Trophoblast cell (in vitro differentiated cells and primary cell): ENCODE data around the gene DUSP8.
"Not testable (repeated sequence)": the region's sequence is repeated elsewhere in the genome, so short reads cannot be mapped to it uniquely, and the experiment has no call there.

Experiments
- DNase-seq, 2 donors: peaks; one replicate each; pipeline ENCODE4 v3.0.0-alpha.2; 2016
- H2AFZ ChIP-seq: 2 replicates; pipeline ENCODE4 v1.6.1; 2013; ENCODE audit warnings: low read length, moderate library complexity, mild to moderate bottlenecking; ENCODE audit not compliant: insufficient read depth, poor library complexity
- H2AK5ac ChIP-seq: 2 replicates; pipeline ENCODE4 v1.6.1; 2013; ENCODE audit warnings: mild to moderate bottlenecking, low read length
- H2BK120ac ChIP-seq: 2 replicates; pipeline ENCODE4 v1.6.1; 2013; ENCODE audit warnings: low read length, mild to moderate bottlenecking, moderate library complexity; ENCODE audit not compliant: insufficient read depth, poor library complexity
- H2BK12ac ChIP-seq: 2 replicates; pipeline ENCODE4 v1.6.1; 2013; ENCODE audit warnings: mild to moderate bottlenecking, low read length, moderate library complexity
- H2BK5ac ChIP-seq: 2 replicates; pipeline ENCODE4 v1.6.1; 2013; ENCODE audit warnings: low read length, low read depth, moderate library complexity, mild to moderate bottlenecking; ENCODE audit not compliant: poor library complexity
- H3K14ac ChIP-seq: 2 replicates; pipeline ENCODE4 v1.6.1; 2013; ENCODE audit warnings: mild to moderate bottlenecking, low read length
- H3K18ac ChIP-seq: 2 replicates; pipeline ENCODE4 v1.6.1; 2013; ENCODE audit warnings: mild to moderate bottlenecking, low read length
- H3K23ac ChIP-seq: 2 replicates; pipeline ENCODE4 v1.6.1; 2013; ENCODE audit warnings: low read length
- H3K27ac ChIP-seq: 2 replicates; pipeline ENCODE4 v1.5.1; 2013; ENCODE audit warnings: low read depth, mild to moderate bottlenecking, inconsistent platforms, low read length, moderate library complexity
- H3K27me3 ChIP-seq: 2 replicates; pipeline ENCODE4 v1.6.1; 2013; ENCODE audit warnings: inconsistent platforms, mild to moderate bottlenecking, low read length, moderate library complexity; ENCODE audit not compliant: insufficient read depth
- H3K36me3 ChIP-seq, 2 experiments: 1 replicate in 1 of 2; 2 replicates in 1 of 2; pipeline ENCODE4 v1.6.1; 2013; ENCODE audit warnings: low read length in 2 of 2, mild to moderate bottlenecking in 2 of 2, moderate library complexity in 1 of 2; ENCODE audit not compliant: insufficient read depth in 2 of 2, control insufficient read depth in 1 of 2
- H3K4ac ChIP-seq: 2 replicates; pipeline ENCODE4 v1.6.1; 2013; ENCODE audit warnings: low read depth, mild to moderate bottlenecking, low read length, moderate library complexity
- H3K4me1 ChIP-seq, 2 experiments: 1 replicate in 1 of 2; 2 replicates in 1 of 2; pipeline ENCODE4 v1.6.1; 2013; ENCODE audit warnings: low read length in 2 of 2, mild to moderate bottlenecking in 2 of 2, moderate library complexity in 1 of 2; ENCODE audit not compliant: insufficient read depth in 2 of 2, control insufficient read depth in 1 of 2
- H3K4me2 ChIP-seq: 2 replicates; pipeline ENCODE4 v1.6.1; 2013; ENCODE audit warnings: inconsistent platforms, mild to moderate bottlenecking, low read length, moderate library complexity
- H3K4me3 ChIP-seq: 2 replicates; pipeline ENCODE4 v1.5.1; 2013; ENCODE audit warnings: mild to moderate bottlenecking, low read depth, low read length, inconsistent platforms
- H3K79me1 ChIP-seq: one replicate; pipeline ENCODE4 v1.6.1; 2013; ENCODE audit warnings: low read length
- H3K79me2 ChIP-seq: 2 replicates; pipeline ENCODE4 v1.6.1; 2013; ENCODE audit warnings: low read length, mild to moderate bottlenecking; ENCODE audit not compliant: control insufficient read depth, insufficient read depth, poor library complexity
- H3K9ac ChIP-seq: 2 replicates; pipeline ENCODE4 v1.6.1; 2013; ENCODE audit warnings: mild to moderate bottlenecking, low read length
- H3K9me3 ChIP-seq: 2 replicates; pipeline ENCODE4 v1.6.1; 2013; ENCODE audit warnings: low read depth, mild to moderate bottlenecking, control low read depth, inconsistent platforms, low read length; ENCODE audit not compliant: insufficient read depth
- H4K12ac ChIP-seq: 2 replicates; pipeline ENCODE4 v1.6.1; 2013; ENCODE audit warnings: low read depth, mild to moderate bottlenecking, low read length, moderate library complexity
- H4K8ac ChIP-seq: 2 replicates; pipeline ENCODE4 v1.6.1; 2013; ENCODE audit warnings: low read depth, mild to moderate bottlenecking, low read length, moderate library complexity
- H4K91ac ChIP-seq: one replicate; pipeline ENCODE4 v1.6.1; 2013; ENCODE audit warnings: low read depth, mild to moderate bottlenecking, low read length, moderate library complexity
- WGBS: extraction: QIAGEN DNeasy Blood & Tissue Kit; methylation state at CpG from one replicate; pipeline ENCODE4 v1.1.7; 2013; ENCODE audit warnings: missing lambda C conversion rate; ENCODE audit not compliant: insufficient read length, insufficient coverage; ENCODE audit errors: extremely low coverage; 5-methylcytosine and 5-hydroxymethylcytosine counted together

The DUSP8 gene

DNA sequence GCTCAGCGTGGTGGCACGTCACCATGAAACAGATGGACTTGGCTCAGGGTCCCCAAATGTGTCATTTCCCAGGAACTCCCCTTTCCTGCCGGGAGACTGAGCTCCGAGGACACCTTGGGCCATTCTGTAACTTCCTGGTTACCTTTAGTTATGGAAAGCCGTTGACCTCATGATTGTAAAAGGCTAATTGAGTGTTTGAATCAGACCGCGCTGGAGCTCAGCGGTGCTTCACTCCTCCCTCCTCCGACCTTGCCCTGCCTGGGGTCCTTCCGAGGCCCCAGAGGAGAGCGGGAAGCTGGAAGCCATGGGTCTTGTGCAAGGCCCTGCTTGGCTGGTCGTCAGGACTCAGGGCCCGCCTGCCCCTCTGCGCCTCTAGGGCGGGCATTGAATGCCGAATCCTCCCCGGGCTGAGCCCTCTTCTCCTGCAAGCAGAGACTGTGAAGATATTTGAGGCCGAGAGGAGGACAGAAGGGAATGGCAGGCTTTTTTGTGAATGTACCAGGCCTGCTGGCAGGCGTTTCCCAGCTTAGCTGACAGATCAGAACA lies 24.6 kb upstream of the DUSP8 start:
- H3K23ac ChIP-seq, H2BK12ac ChIP-seq, H3K79me1 ChIP-seq, H3K14ac ChIP-seq, DNase-seq, H2BK5ac ChIP-seq, H2AFZ ChIP-seq, H3K4me1 ChIP-seq, H3K9ac ChIP-seq, H3K36me3 ChIP-seq, H4K91ac ChIP-seq, H3K79me2 ChIP-seq, H3K4me2 ChIP-seq, H3K4ac ChIP-seq, H3K27ac ChIP-seq, H3K9me3 ChIP-seq, H3K4me3 ChIP-seq, H3K18ac ChIP-seq, H2AK5ac ChIP-seq, H4K12ac ChIP-seq, H4K8ac ChIP-seq, H3K27me3 ChIP-seq, H2BK120ac ChIP-seq: not testable (repeated sequence)
- WGBS: no CpG with 5 or more reads among the region's 19 CpGs

DNA sequence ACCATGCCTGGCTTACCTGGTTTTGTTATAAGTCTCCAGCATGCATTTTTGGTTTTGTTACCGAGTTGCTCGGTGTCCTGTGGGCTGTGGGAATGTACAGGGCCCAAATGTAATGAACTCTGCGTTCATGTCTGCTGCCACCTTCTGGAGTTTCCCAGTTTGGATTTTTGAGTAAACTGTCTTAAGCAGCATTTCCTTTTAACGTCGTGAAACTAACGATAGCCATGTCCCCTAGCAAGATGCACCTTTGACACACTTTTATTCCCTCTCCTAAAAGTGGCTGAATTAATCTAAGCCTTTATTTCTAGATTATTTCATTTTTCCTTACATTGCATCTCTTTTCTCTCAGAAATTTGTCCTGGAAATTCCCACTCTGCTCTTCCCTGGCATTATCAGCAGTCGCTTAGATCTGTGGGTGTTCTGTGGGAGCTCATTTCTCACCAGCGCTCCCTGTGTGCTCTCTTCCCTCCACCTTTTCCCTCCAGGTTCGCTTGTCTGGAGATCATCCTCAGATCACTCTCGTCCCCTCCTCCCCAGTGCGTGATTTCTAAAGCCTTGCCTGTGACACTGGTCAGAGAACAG lies 24.0 kb upstream of the DUSP8 start:
- no CpG with 5 or more reads among the region's 11 CpGs for WGBS
- not testable (repeated sequence) for H3K9me3 ChIP-seq, H2BK120ac ChIP-seq, H3K4ac ChIP-seq, H2BK12ac ChIP-seq, H4K8ac ChIP-seq, H3K14ac ChIP-seq, H3K4me2 ChIP-seq, H3K23ac ChIP-seq, H4K91ac ChIP-seq, H3K4me3 ChIP-seq, H2BK5ac ChIP-seq, H3K18ac ChIP-seq, H3K27ac ChIP-seq, H3K9ac ChIP-seq, H2AK5ac ChIP-seq, H3K27me3 ChIP-seq, H3K79me1 ChIP-seq, H3K4me1 ChIP-seq, H2AFZ ChIP-seq, H3K79me2 ChIP-seq, H3K36me3 ChIP-seq, H4K12ac ChIP-seq
- peak in 1 of 2 donors; percentile 30 for DNase-seq

- Histone ChIP-seq H3K23ac (no peak overlapping the region), H2BK120ac (no peak overlapping the region), H3K79me2 (no peaks in the 10 kb centered on the region), H3K4me1 (no peaks in the 10 kb centered on the region), H3K4me2 (no peak overlapping the region), H2BK5ac (no peak overlapping the region), H3K4ac (no peak overlapping the region), H4K91ac (no peak overlapping the region), H3K36me3 (no peaks in the 10 kb centered on the region), H3K4me3 (no peak overlapping the region), H2AFZ (no peak overlapping the region), H4K12ac (no peak overlapping the region), H3K79me1 (no peaks in the 10 kb centered on the region), H3K18ac (no peak overlapping the region), H2AK5ac (no peak overlapping the region), H3K14ac (no peak overlapping the region), H2BK12ac (no peak overlapping the region), H3K9ac (no peak overlapping the region), H3K27ac (no peak overlapping the region), H4K8ac (no peak overlapping the region), H3K27me3 (no peaks in the 10 kb centered on the region), H3K9me3 (no peaks in the 10 kb centered on the region)
- DNase-seq: no peak
- no CpG with 5 or more reads among the region's 9 CpGs for WGBS
These were observed 20.6 kb upstream of the DUSP8 start for GRCh38 chr11:1592628-1593027.

DNA sequence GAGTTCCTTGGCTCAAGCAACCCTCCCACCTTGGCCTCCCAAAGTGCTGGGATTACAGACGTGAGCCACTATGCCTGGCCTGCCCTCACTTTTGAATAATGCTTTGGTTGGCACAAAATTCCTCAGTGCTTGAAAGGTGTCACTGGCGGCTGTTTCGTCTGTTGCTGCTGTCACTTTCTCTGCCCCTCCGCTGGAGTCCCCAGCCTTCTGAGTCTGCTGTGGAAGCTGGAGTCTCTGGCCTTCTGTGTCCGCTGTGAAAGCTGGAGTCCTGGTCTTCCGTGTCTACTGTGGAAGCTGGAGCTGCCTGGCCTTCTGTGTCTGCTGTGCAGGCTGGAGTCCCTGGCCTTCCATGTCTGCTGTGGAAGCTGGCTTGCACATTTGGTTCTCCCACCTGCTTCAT lies 17.9 kb upstream of the DUSP8 start:
- H3K23ac ChIP-seq: no peak overlapping the region
- H3K27ac ChIP-seq: no peak overlapping the region
- H2BK120ac ChIP-seq: no peak overlapping the region
- no peak overlapping the region for H4K8ac ChIP-seq
- no peak overlapping the region for H3K9ac ChIP-seq
- no peak for DNase-seq
- no peak overlapping the region for H3K4me3 ChIP-seq
- no peak overlapping the region for H3K4me2 ChIP-seq
- H4K12ac ChIP-seq: no peak overlapping the region
- no peak overlapping the region for H2BK5ac ChIP-seq
- H3K36me3 ChIP-seq: no peaks in the 10 kb centered on the region
- no peak overlapping the region for H3K4ac ChIP-seq
- H2AFZ ChIP-seq: no peak overlapping the region
- H2BK12ac ChIP-seq: no peak overlapping the region
- WGBS: no CpG with 5 or more reads among the region's 6 CpGs
- no peaks in the 10 kb centered on the region for H3K79me2 ChIP-seq
- H3K9me3 ChIP-seq: no peaks in the 10 kb centered on the region
- H3K4me1 ChIP-seq: no peaks in the 10 kb centered on the region
- H3K27me3 ChIP-seq: no peaks in the 10 kb centered on the region
- H3K79me1 ChIP-seq: no peaks in the 10 kb centered on the region
- no peak overlapping the region for H2AK5ac ChIP-seq
- H4K91ac ChIP-seq: no peak overlapping the region
- H3K18ac ChIP-seq: no peak overlapping the region
- H3K14ac ChIP-seq: no peak overlapping the region
